MCF 10A (cell line): ENCODE results near the gene ZDHHC20. TPM values are rescaled to one million over a fixed set of nuclear protein-coding genes. Genes with fewer than 3 reads are reported as not detected.

ENCODE experiments used
- total RNA-seq: library from RNA; stranded (reverse); gene quantifications from 2 replicates; pipeline ENCODE4 v1.2.3, GENCODE V29; 2022

The ZDHHC20 gene
- total RNA-seq, 1 experiment from 2014 or later, result 42.2 TPM

Other genes starting within 250 kb of the ZDHHC20 start
- gene MICU2, start 144.9 kb upstream of the ZDHHC20 start, total RNA-seq, result 18.7 and 21.8 TPM in 2 replicates
- 0.35 TPM in 1 of 2 replicates, not detected in the other for gene FGF9, start 211.8 kb upstream of the ZDHHC20 start, total RNA-seq